BJ (cell line): Measurements from ENCODE around the gene KCTD1. TPM values are rescaled to one million over a fixed set of nuclear protein-coding genes. Genes with fewer than 3 reads are reported as not detected.

Source experiments
- CTCF ChIA-PET: fragments of 350-600 bp; formaldehyde crosslinking; extraction: SDS; loops from one replicate; lab custom pipeline; 2021; ENCODE audit warnings: antibody characterized with exemption, inconsistent platforms; lab: Yijun Ruan, JAX
- POLR2A ChIA-PET: fragments of 300-600 bp; sonication (Branson Sonifier 250); formaldehyde crosslinking; extraction: SDS; loops from one replicate; lab custom pipeline; 2021; ENCODE audit warnings: antibody characterized with exemption; lab: Charles Lee
- DNase-seq: peaks from one replicate; pipeline ENCODE4 v3.0.0-alpha.2; 2011; ENCODE audit warnings: low read depth
- H3K27me3 ChIP-seq: 2 replicates; pipeline ENCODE4 v1.6.0; 2011; ENCODE audit warnings: low read length; ENCODE audit not compliant: control insufficient read depth, insufficient read depth
- H3K36me3 ChIP-seq: 2 replicates; pipeline ENCODE4 v1.5.1; 2011; ENCODE audit warnings: low read length; ENCODE audit not compliant: control insufficient read depth, insufficient read depth
- H3K4me3 ChIP-seq: 2 replicates; pipeline ENCODE4 v1.5.1; 2011; ENCODE audit warnings: low read depth, mild to moderate bottlenecking, control low read depth, low read length
- polyA plus RNA-seq: library from polyadenylated mRNA; depleted of rRNA; stranded (reverse); fragments of >200 nt; gene quantifications from 2 replicates; pipeline ENCODE4 v1.2.3, GENCODE V29; 2011
- TF ChIP-seq, protein P1 (sequence below): IDR thresholded peaks from 2 replicates; pipeline ENCODE4 v1.5.1; 2011; ENCODE audit warnings: low read depth, mild to moderate bottlenecking, control low read depth, inconsistent platforms, low read length, moderate library complexity; ENCODE audit not compliant: insufficient read depth

KCTD1 gene
- polyA plus RNA-seq, 1 experiment, result 9.6 TPM

GRCh38 chr18:26470011-26470637 lies 78.2 kb downstream of the KCTD1 start:
- TF ChIP-seq, protein P1, sequence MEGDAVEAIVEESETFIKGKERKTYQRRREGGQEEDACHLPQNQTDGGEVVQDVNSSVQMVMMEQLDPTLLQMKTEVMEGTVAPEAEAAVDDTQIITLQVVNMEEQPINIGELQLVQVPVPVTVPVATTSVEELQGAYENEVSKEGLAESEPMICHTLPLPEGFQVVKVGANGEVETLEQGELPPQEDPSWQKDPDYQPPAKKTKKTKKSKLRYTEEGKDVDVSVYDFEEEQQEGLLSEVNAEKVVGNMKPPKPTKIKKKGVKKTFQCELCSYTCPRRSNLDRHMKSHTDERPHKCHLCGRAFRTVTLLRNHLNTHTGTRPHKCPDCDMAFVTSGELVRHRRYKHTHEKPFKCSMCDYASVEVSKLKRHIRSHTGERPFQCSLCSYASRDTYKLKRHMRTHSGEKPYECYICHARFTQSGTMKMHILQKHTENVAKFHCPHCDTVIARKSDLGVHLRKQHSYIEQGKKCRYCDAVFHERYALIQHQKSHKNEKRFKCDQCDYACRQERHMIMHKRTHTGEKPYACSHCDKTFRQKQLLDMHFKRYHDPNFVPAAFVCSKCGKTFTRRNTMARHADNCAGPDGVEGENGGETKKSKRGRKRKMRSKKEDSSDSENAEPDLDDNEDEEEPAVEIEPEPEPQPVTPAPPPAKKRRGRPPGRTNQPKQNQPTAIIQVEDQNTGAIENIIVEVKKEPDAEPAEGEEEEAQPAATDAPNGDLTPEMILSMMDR, result no peak
- DNase-seq, result peak; percentile 88
- Histone ChIP-seq H3K36me3 (0 out of 2 replicates have a peak, but pooled peaks cover 2% of the 10 kb centered on the region), H3K4me3 (no peak overlapping the region), H3K27me3 (no peaks in the 10 kb centered on the region)
- ChIA-PET POLR2A (interaction anchor here (0.6 kb wide), 1 partner anchor 894 kb away, joined by 3 read pairs; no protein-coding TSS in a partner anchor), CTCF (interaction anchor here (0.6 to 1.2 kb wide), 4 partner anchors 9 to 925 kb away, joined by 3 read pairs; partner anchors contain the start of gene KCTD1)

- POLR2A ChIA-PET, result no interaction called here
- DNase-seq, result no peak
- TF ChIP-seq, protein P1, result peak; percentile 54
- Histone ChIP-seq H3K36me3 (0 out of 2 replicates have a peak, but pooled peaks cover 2% of the 10 kb centered on the region), H3K4me3 (no peak overlapping the region), H3K27me3 (no peaks in the 10 kb centered on the region)
- CTCF ChIA-PET, result interaction anchor here (0.8 to 2.4 kb wide), 7 partner anchors 8 to 100 kb away, joined by 3 to 10 read pairs (median 4); no protein-coding TSS in a partner anchor
Observed at GRCh38 chr18:26468931-26469340, 79.4 kb downstream of the KCTD1 start.

DNA sequence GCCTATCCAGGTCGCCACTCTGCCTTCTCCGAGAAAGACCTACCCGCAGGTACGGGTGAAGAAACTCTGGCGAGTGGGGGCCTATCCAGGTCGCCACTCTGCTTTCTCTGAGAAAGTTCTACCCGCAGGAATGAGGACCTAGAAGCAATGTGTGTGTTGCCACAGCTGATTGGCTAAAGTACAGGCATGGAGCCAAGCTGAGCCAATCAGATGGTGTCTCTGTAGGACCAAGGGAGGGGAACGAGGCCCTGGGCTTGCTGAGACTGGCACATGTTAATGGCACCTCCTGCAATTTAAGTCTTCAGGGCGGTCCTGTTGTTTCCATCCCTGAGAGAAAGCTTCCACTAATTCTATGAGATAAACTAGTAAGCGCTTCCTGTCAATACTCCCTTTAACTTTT lies 82.3 kb downstream of the KCTD1 start:
- TF ChIP-seq, protein P1, result no peak
- Histone ChIP-seq H3K27me3 (no peaks in the 10 kb centered on the region), H3K4me3 (no peak overlapping the region), H3K36me3 (no peaks in the 10 kb centered on the region)
- no peak for DNase-seq
- ChIA-PET CTCF (interaction anchor here (0.9 to 1.4 kb wide), 2 partner anchors 30 to 74 kb away, joined by 3 read pairs; no protein-coding TSS in a partner anchor), POLR2A (no interaction called here)

GRCh38 chr18:26465431-26465830 lies 82.9 kb downstream of the KCTD1 start:
- no peak overlapping the region for H3K4me3 ChIP-seq
- H3K36me3 ChIP-seq, result no peaks in the 10 kb centered on the region
- DNase-seq, result no peak
- no peaks in the 10 kb centered on the region for H3K27me3 ChIP-seq
- TF ChIP-seq, protein P1, result no peak
- ChIA-PET POLR2A (no interaction called here), CTCF (interaction anchor here (1.5 kb wide), 1 partner anchor 27 kb away, joined by 3 read pairs; no protein-coding TSS in a partner anchor)

DNA sequence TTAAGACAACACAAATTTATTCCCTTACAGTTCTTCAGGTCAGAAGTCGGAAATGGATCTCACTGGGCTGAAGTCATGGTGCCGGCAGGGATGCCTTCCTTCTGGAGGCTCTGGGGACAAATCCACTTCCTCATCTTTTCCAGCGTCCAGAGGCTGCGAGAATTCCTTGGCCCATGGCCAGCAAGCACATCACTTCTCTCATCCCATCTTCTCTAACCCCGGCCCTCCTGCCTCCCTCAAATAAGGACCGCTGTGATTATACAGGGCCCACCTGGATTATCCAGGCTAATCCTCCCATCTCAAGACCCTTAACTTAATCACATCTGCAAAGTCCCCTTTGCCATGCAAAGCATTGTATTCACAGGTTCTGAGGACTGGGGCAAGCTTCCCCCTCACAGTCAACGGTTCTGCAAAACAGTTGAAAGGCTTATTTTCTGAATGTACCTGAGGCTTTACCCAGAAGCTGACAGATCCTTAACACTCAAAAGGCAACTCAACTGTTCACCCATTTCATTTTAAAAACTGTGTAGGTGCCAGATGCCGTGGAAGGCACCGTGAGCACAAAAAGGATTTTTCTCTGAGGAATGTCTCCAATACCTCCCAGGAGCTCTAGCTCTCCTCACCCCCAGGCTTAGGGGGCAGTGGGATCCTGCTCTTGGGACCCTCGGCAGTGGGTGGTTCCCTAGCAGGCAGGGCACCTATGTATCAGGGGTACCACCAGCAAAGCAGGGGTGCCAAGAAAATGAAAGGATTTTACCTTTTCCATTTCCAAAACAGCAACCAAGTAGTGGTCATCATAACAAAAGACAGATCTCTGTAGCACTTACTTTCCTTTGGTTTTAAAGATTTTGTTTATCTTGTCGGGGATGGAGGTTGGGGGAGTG lies 84.0 kb downstream of the KCTD1 start:
- ChIA-PET CTCF (interaction anchor here (1.5 kb wide), 1 partner anchor 26 kb away, joined by 3 read pairs; no protein-coding TSS in a partner anchor), POLR2A (no interaction called here)
- TF ChIP-seq, protein P1, result no peak
- H3K27me3 ChIP-seq, result no peaks in the 10 kb centered on the region
- no peak for DNase-seq
- H3K36me3 ChIP-seq, result no peaks in the 10 kb centered on the region
- H3K4me3 ChIP-seq, result no peak overlapping the region
